Measurements from ENCODE around the gene ATXN7L3. TPM values are rescaled to one million over a fixed set of nuclear protein-coding genes. Genes with fewer than 3 reads are reported as not detected.
A peak's percentile ranks its signal among the peaks of the same experiment; 100 is the strongest.

Gene ATXN7L3
- polyA plus RNA-seq, 2 donors = 32.9 to 44.3 TPM

DNA sequence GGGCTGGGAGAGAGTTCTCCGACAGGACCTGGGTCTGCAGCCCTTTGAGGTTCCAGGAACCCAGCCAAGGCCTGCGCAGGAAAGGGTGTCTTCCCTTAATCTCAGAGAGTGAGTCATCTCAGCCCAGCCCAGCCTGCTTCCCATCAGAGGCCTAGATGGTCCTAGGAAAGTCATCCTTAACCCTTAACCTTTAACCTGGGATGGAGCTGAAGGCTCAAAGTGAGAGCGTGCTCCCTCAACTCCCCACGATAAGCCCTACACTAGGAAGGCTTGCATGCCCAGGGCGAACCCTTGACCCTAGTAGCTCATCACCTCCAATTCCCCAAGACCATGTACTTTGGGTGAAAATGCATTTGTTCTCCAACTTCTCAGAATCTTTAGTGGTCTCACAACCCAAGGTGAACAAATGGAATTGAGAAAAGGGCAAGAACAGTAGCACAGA is 4.8 kb upstream of the ATXN7L3 start:
- Histone ChIP-seq H3K27ac (ENCODE audit: low read depth in 2 of 2, low read length in 1 of 2) (peak overlapping the region in 1 of 2 donors; percentile 83), H3K4me3 (ENCODE audit: low read depth in 1 of 2, low read length in 2 of 2) (no peak overlapping the region), H3K9me3 (ENCODE audit: control insufficient read depth in 2 of 2, insufficient read depth in 1 of 2, low read depth in 1 of 2, low read length in 1 of 2) (no peaks in the 10 kb centered on the region), H3K36me3 (ENCODE audit: control insufficient read depth in 2 of 2, insufficient read depth in 2 of 2, low read length in 1 of 2) (peaks cover 5 to 22% of the 10 kb centered on the region in 2 donors), H3K27me3 (ENCODE audit: control insufficient read depth in 1 of 2, insufficient read depth in 2 of 2, low read length in 2 of 2) (no peaks in the 10 kb centered on the region), H3K4me1 (ENCODE audit: control insufficient read depth in 2 of 2, insufficient read depth in 2 of 2, low read length in 1 of 2) (peaks cover 0 to 13% of the 10 kb centered on the region in 2 donors)
- 45 to 52% methylated on average over 5 of the region's 5 CpGs for WGBS, 2 donors

DNA sequence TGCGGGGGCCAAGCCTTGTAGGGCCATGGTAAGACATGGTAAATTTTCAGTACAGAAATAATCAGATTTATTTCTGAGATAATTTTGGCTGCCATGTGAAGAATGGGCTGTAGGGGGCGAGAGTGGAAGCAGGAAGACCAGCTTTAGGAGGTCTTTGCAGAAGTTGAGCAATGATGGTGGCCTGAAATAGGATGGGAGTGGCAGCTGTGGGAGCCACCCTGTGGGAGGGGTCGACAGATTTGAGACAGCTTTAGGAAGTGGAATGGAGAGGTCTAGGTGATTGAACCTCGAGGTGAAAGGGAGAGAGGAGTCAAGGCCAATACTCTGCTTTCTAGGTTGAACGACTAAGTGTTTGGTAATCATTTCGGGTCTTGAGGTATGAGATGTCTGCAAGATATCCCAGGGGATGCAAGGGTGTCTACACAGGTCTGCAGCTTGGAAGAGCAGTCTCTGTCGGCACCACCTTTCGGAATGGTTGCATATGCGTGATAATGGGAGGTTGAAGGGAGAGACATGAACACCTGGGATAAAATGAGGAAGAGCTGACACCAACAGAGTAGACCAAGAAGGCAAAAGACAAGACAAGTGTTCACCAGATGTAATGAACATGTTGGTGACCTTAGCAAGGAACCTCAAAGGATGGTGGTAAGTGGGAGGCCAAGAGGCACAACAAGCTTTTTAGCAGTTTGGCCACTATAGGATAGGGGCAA is 4.2 kb upstream of the ATXN7L3 start:
- WGBS, 2 donors = 54 to 57% methylated on average over 9 of the region's 9 CpGs
- peaks cover 0 to 13% of the 10 kb centered on the region in 2 donors for H3K4me1 ChIP-seq (ENCODE audit: control insufficient read depth in 2 of 2, insufficient read depth in 2 of 2, low read length in 1 of 2)
- H3K27ac ChIP-seq (ENCODE audit: low read depth in 2 of 2, low read length in 1 of 2) = peak overlapping the region in 1 of 2 donors; percentile 83
- H3K9me3 ChIP-seq (ENCODE audit: control insufficient read depth in 2 of 2, insufficient read depth in 1 of 2, low read depth in 1 of 2, low read length in 1 of 2) = no peaks in the 10 kb centered on the region
- H3K36me3 ChIP-seq (ENCODE audit: control insufficient read depth in 2 of 2, insufficient read depth in 2 of 2, low read length in 1 of 2) = peaks cover 0 to 17% of the 10 kb centered on the region in 2 donors
- no peaks in the 10 kb centered on the region for H3K27me3 ChIP-seq (ENCODE audit: control insufficient read depth in 1 of 2, insufficient read depth in 2 of 2, low read length in 2 of 2)
- no peak overlapping the region for H3K4me3 ChIP-seq (ENCODE audit: low read depth in 1 of 2, low read length in 2 of 2)

DNA sequence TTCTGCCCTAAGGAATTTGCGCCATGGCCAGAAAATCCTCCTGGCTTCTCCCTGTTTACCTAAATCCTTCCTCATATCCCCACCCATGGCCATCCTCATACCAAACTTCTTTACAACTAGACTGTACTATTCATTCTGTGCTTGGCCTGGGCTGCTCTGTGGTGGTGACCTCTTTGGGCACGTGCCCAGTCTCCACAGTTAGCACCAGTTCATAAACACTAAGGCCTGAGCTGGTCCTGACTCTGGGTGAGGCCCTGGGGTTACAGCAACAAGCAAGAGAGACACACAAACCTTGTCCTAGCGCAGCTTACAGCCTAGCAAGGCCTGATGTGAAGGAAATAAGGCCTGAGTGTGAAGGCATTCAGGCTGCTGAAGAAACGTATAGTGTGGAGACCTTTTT is 3.1 kb upstream of the ATXN7L3 start:
- Histone ChIP-seq H3K27ac (ENCODE audit: low read depth in 2 of 2, low read length in 1 of 2) (no peak overlapping the region), H3K27me3 (ENCODE audit: control insufficient read depth in 1 of 2, insufficient read depth in 2 of 2, low read length in 2 of 2) (no peaks in the 10 kb centered on the region), H3K4me3 (ENCODE audit: low read depth in 1 of 2, low read length in 2 of 2) (no peak overlapping the region), H3K4me1 (ENCODE audit: control insufficient read depth in 2 of 2, insufficient read depth in 2 of 2, low read length in 1 of 2) (peaks cover 3 to 19% of the 10 kb centered on the region in 2 donors), H3K36me3 (ENCODE audit: control insufficient read depth in 2 of 2, insufficient read depth in 2 of 2, low read length in 1 of 2) (peaks cover 0 to 9% of the 10 kb centered on the region in 2 donors), H3K9me3 (ENCODE audit: control insufficient read depth in 2 of 2, insufficient read depth in 1 of 2, low read depth in 1 of 2, low read length in 1 of 2) (no peaks in the 10 kb centered on the region)
- 87 to 90% methylated on average over 4 of the region's 4 CpGs for WGBS, 2 donors

DNA sequence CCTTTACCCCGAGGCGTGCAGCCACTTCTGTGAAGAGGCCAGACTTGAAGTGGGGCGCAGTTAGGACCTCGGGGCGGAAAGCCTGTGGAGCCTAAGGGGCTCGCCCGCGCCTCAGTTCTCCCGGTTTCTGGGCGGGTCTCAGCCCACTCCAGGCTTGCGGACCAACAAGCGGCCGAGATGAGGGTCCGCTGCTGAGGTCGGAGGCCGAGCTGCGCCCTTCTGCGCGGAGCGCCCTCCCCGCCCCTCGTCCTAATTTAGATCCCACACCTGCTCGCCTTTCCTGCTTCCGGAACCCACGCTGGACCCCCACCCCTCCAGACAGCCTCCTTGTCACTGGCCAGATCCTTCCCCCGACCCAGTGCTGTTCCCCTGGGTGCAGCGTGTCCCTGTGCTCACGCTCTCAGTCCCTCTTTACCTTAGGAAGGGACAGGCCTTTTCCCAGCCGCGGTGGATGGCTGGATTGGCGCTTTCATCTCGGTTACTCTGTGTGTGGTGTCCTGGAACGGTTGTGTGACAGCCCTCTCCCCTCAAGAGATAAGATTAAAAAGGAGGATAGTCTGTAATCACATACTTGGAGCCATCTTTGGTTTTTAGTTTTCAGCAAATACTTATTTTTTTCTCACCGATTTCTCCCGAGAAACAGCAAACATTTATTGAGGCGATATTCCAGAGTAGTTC is 933 bp upstream of the ATXN7L3 start:
- peaks cover 3 to 4% of the 10 kb centered on the region in 2 donors for H3K36me3 ChIP-seq (ENCODE audit: control insufficient read depth in 2 of 2, insufficient read depth in 2 of 2, low read length in 1 of 2)
- peaks cover 3 to 19% of the 10 kb centered on the region in 2 donors for H3K4me1 ChIP-seq (ENCODE audit: control insufficient read depth in 2 of 2, insufficient read depth in 2 of 2, low read length in 1 of 2)
- peak overlapping the region; percentile 70 to 76 for H3K4me3 ChIP-seq (ENCODE audit: low read depth in 1 of 2, low read length in 2 of 2)
- 5 to 6% methylated on average over 34 to 36 of the region's 36 CpGs for WGBS, 2 donors
- no peaks in the 10 kb centered on the region for H3K27me3 ChIP-seq (ENCODE audit: control insufficient read depth in 1 of 2, insufficient read depth in 2 of 2, low read length in 2 of 2)
- no peaks in the 10 kb centered on the region for H3K9me3 ChIP-seq (ENCODE audit: control insufficient read depth in 2 of 2, insufficient read depth in 1 of 2, low read depth in 1 of 2, low read length in 1 of 2)
- peak overlapping the region; percentile 98 for H3K27ac ChIP-seq (ENCODE audit: low read depth in 2 of 2, low read length in 1 of 2)

DNA sequence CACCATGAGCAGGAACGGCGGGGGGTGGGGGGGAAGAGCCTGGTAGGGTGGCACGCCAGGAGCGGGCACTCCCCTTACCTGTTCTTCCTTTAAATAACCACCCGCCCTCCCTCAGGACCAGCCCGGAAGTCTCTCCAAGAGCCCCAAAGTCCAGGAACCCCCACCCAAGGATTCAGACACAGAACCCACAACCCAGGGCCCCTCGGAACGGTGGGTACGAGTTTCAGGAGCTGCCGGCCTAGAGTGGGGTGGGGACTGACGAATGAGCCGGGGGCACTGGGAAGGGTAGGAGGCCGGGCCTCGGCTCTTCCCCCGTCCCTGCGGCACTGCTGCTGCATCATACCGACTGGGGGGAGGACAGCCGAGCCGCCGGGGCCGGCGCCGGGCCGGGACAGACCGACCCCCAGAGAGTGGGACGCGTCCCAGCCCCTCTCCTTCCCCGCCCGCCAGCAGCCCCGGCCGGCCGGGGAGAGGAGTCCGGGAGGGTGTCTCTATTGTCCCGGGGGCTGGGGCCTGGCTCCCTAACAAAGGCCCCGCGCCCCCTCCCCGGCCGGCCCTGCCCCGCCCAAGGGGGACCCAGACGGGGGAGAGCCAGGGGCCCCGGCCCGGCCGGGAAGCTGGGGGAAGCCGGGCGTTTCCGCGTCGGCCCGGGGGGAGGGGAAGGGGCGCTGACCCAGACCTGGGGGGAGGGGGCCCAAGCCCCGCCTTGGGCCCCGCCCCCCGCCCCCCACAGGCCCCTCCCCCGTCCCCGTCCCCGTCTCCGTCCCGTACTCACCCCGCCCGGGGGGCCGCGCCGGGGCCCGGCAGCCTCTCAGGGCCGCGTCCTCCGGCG is 747 bp downstream of the ATXN7L3 start:
- H3K9me3 ChIP-seq (ENCODE audit: control insufficient read depth in 2 of 2, insufficient read depth in 1 of 2, low read depth in 1 of 2, low read length in 1 of 2) = no peaks in the 10 kb centered on the region
- H3K4me3 ChIP-seq (ENCODE audit: low read depth in 1 of 2, low read length in 2 of 2) = peak overlapping the region; percentile 59 to 87
- peaks cover 10 to 20% of the 10 kb centered on the region in 2 donors for H3K36me3 ChIP-seq (ENCODE audit: control insufficient read depth in 2 of 2, insufficient read depth in 2 of 2, low read length in 1 of 2)
- peaks cover 3 to 13% of the 10 kb centered on the region in 2 donors for H3K4me1 ChIP-seq (ENCODE audit: control insufficient read depth in 2 of 2, insufficient read depth in 2 of 2, low read length in 1 of 2)
- WGBS, 2 donors = 1% methylated on average over 35 to 60 of the region's 68 CpGs
- no peaks in the 10 kb centered on the region for H3K27me3 ChIP-seq (ENCODE audit: control insufficient read depth in 1 of 2, insufficient read depth in 2 of 2, low read length in 2 of 2)
- H3K27ac ChIP-seq (ENCODE audit: low read depth in 2 of 2, low read length in 1 of 2) = peak overlapping the region; percentile 98 to 99

DNA sequence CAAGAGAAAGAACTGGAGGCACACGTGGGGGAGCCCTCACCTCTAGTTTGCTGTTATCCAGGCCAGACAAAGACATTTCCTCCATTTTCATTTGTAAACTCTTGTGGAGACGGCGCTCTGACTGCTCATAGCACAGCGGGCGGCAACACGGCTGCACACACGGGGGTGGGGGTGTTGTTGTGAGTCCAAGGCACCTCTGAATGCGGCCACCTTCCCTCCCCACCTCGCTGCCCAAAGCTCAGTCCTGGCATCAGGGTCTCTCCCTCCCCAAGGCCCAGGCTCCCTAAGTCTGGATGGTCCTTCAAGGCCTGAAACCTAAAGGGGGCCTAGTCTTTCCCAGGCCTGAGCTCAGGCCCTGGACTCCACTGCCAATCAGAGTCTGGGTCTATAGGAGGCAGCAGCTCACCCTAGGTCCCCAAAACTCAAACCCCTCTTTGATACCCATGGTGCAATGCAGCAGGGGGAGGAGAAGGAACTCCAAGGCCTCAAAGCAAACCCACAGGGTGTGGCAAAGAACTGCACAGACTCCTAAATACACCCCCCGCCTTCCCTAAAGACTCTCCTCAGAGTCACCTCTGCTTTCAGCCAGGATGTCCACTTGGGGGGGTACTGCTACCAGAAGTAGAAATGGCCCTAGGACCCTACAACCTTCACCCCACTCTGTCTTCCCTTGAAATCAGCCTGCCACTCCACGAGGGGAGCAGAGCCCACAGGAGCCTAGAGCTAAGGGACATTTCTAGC is 1.5 kb downstream of the ATXN7L3 start:
- peak overlapping the region; percentile 97 to 99 for H3K27ac ChIP-seq (ENCODE audit: low read depth in 2 of 2, low read length in 1 of 2)
- no peaks in the 10 kb centered on the region for H3K27me3 ChIP-seq (ENCODE audit: control insufficient read depth in 1 of 2, insufficient read depth in 2 of 2, low read length in 2 of 2)
- 46 to 54% methylated on average over 11 of the region's 11 CpGs for WGBS, 2 donors
- H3K36me3 ChIP-seq (ENCODE audit: control insufficient read depth in 2 of 2, insufficient read depth in 2 of 2, low read length in 1 of 2) = peaks cover 10 to 27% of the 10 kb centered on the region in 2 donors
- H3K4me3 ChIP-seq (ENCODE audit: low read depth in 1 of 2, low read length in 2 of 2) = peak overlapping the region; percentile 59 to 87
- peaks cover 3 to 9% of the 10 kb centered on the region in 2 donors for H3K4me1 ChIP-seq (ENCODE audit: control insufficient read depth in 2 of 2, insufficient read depth in 2 of 2, low read length in 1 of 2)
- no peaks in the 10 kb centered on the region for H3K9me3 ChIP-seq (ENCODE audit: control insufficient read depth in 2 of 2, insufficient read depth in 1 of 2, low read depth in 1 of 2, low read length in 1 of 2)

DNA sequence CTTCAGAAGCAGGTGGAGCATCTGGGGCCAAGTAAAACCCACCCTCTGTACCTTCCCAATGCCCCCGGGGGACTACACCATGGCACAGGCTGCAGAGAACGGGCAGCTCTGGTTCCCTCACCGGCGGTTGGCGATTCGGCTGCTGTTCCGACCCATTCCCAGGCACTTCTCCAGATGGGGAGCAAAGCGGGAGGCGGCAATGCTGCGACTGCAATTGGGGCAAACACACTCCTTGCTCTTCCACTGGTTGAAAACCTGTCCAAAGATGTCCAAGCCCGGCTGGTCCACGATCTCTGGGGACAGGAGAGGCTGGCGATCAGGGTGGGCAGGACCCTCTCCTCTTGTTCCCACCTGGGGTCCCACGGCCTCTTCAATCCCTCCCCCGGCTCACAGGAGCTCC is 2.6 kb downstream of the ATXN7L3 start:
- 81 to 90% methylated on average over 15 of the region's 15 CpGs for WGBS, 2 donors
- peaks cover 10 to 33% of the 10 kb centered on the region in 2 donors for H3K36me3 ChIP-seq (ENCODE audit: control insufficient read depth in 2 of 2, insufficient read depth in 2 of 2, low read length in 1 of 2)
- no peak overlapping the region for H3K4me3 ChIP-seq (ENCODE audit: low read depth in 1 of 2, low read length in 2 of 2)
- H3K27me3 ChIP-seq (ENCODE audit: control insufficient read depth in 1 of 2, insufficient read depth in 2 of 2, low read length in 2 of 2) = no peaks in the 10 kb centered on the region
- H3K27ac ChIP-seq (ENCODE audit: low read depth in 2 of 2, low read length in 1 of 2) = peak overlapping the region in 1 of 2 donors; percentile 97
- H3K4me1 ChIP-seq (ENCODE audit: control insufficient read depth in 2 of 2, insufficient read depth in 2 of 2, low read length in 1 of 2) = peaks cover 3 to 15% of the 10 kb centered on the region in 2 donors
- H3K9me3 ChIP-seq (ENCODE audit: control insufficient read depth in 2 of 2, insufficient read depth in 1 of 2, low read depth in 1 of 2, low read length in 1 of 2) = no peaks in the 10 kb centered on the region

DNA sequence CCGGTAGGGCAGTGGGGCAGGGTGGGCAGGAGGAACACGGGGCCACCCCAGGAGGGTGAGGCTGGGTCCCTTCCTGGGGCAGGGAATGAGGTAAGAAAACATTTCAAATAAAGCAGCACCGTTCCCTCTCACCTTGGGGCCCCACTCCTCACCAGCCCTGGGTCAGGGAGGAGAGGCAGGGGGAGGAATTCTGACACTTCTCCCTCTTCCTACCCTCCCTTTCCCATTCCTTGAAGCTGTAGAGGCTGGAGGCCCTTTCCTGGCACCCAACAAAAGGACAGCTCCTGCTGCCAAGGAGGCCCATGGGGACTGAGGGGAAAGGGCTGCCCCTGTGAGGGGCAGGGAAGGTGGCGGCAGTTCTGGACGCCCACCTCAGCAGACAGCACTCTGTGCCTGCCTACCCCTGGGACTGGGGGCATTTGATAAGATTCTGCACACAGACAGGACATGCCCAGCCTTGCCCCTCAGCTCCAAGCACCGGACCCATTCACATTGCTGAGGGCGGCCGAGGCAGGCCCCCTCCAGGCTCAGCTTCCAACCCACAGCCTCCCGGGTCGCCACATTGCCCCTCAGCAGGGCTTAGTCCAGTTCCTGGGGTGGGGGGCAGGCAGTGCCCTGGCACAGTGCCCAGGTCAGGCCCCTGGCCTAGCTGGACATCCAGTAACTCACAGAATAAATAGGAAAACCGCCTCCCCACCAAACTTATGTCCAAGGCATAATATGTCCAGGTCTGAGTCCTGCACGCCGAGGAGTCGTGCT is 6.2 kb downstream of the ATXN7L3 start:
- Histone ChIP-seq H3K4me1 (ENCODE audit: control insufficient read depth in 2 of 2, insufficient read depth in 2 of 2, low read length in 1 of 2) (peaks cover 3 to 17% of the 10 kb centered on the region in 2 donors), H3K36me3 (ENCODE audit: control insufficient read depth in 2 of 2, insufficient read depth in 2 of 2, low read length in 1 of 2) (peaks cover 20 to 49% of the 10 kb centered on the region in 2 donors), H3K4me3 (ENCODE audit: low read depth in 1 of 2, low read length in 2 of 2) (no peak overlapping the region), H3K27ac (ENCODE audit: low read depth in 2 of 2, low read length in 1 of 2) (peak overlapping the region in 1 of 2 donors; percentile 26), H3K27me3 (ENCODE audit: control insufficient read depth in 1 of 2, insufficient read depth in 2 of 2, low read length in 2 of 2) (no peaks in the 10 kb centered on the region), H3K9me3 (ENCODE audit: control insufficient read depth in 2 of 2, insufficient read depth in 1 of 2, low read depth in 1 of 2, low read length in 1 of 2) (no peaks in the 10 kb centered on the region)
- 69 to 76% methylated on average over 14 of the region's 14 CpGs for WGBS, 2 donors

All from esophagus (tissue), 2 donors.